GM12864 (cell line): ENCODE measurements around the gene SDC1.
"Not testable (repeated sequence)": the region's sequence is repeated elsewhere in the genome, so short reads cannot be mapped to it uniquely, and the experiment has no call there.

Source experiments
- DNase-seq: peaks from one replicate; pipeline ENCODE4 v3.0.0-alpha.2; 2011; ENCODE audit warnings: low read depth
- H3K4me3 ChIP-seq: 2 replicates; pipeline ENCODE4 v1.5.1; 2011; ENCODE audit warnings: mild to moderate bottlenecking, low read depth, low read length, control low read depth
- TF ChIP-seq, protein P1 (sequence below): IDR thresholded peaks from 2 replicates; pipeline ENCODE4 v1.5.1; 2011; ENCODE audit warnings: low read depth, mild to moderate bottlenecking, moderate library complexity, low read length, control low read depth, inconsistent platforms; ENCODE audit errors: missing control alignments

SDC1 gene

DNA sequence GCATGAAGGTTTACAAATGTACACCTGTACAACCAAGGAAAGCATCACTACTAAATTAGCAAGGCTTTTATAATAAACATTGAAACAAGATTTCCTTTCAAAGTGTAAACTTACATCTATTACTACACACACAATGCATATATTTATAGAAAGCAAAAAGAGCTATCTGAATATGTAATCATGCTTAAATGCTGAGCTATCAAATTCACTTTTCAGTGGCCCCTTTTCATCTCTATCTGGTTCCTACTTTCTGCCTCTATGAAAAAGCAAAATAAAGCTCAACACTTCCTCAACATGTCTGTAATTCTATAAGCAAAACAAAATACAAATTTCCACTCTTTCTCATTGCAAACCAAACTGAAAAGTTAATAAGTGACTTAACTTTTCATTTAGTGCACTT, 25.5 kb upstream of the SDC1 start:
- DNase-seq: no peak
- TF ChIP-seq, protein P1, sequence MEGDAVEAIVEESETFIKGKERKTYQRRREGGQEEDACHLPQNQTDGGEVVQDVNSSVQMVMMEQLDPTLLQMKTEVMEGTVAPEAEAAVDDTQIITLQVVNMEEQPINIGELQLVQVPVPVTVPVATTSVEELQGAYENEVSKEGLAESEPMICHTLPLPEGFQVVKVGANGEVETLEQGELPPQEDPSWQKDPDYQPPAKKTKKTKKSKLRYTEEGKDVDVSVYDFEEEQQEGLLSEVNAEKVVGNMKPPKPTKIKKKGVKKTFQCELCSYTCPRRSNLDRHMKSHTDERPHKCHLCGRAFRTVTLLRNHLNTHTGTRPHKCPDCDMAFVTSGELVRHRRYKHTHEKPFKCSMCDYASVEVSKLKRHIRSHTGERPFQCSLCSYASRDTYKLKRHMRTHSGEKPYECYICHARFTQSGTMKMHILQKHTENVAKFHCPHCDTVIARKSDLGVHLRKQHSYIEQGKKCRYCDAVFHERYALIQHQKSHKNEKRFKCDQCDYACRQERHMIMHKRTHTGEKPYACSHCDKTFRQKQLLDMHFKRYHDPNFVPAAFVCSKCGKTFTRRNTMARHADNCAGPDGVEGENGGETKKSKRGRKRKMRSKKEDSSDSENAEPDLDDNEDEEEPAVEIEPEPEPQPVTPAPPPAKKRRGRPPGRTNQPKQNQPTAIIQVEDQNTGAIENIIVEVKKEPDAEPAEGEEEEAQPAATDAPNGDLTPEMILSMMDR: no peak

DNA sequence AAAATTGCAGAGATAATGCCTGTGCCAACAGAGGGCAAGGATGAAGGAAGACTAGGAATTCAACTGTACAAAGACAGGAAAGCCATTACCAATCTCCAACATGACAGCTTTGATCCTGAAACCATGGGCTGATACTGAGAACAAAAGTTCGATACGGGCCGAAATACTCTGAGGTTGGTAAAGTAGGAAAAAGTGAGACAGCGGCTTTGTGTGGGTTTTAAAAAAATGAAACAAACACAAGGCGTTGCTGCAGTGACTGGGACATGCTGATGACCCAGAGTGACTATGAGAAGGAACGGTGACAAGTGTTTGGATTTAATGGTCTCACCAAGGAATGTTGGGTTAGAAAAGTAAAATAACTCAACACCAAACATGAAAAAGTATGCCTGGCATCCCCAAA, 24.2 kb upstream of the SDC1 start:
- H3K4me3 ChIP-seq: no peak overlapping the region
- DNase-seq: no peak
- TF ChIP-seq, protein P1: no peak

More for the DNA sequence above, 25.5 kb upstream of the SDC1 start:
- H3K4me3 ChIP-seq: no peak overlapping the region

DNA sequence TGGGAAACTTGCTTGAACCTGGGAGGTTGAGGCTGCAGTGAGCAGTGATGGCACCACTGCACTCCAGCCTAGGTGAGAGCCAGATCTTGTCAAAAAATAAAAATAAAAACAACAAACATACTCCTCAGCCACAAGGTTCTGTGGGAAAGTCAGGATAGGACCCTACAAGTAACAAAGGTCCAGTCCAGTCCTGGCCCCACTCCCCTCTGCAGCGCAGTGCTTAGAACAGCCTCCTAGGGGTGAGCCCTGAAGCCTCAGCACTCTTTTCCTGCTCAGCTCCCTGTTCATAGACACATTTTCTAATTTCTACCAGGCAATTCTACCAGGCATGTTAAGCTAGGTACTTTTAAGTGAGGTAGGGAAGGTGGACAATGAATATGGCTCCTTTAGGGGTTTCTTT, 22.2 kb upstream of the SDC1 start:
- DNase-seq: no peak
- TF ChIP-seq, protein P1: no peak
- H3K4me3 ChIP-seq: no peak overlapping the region

DNA sequence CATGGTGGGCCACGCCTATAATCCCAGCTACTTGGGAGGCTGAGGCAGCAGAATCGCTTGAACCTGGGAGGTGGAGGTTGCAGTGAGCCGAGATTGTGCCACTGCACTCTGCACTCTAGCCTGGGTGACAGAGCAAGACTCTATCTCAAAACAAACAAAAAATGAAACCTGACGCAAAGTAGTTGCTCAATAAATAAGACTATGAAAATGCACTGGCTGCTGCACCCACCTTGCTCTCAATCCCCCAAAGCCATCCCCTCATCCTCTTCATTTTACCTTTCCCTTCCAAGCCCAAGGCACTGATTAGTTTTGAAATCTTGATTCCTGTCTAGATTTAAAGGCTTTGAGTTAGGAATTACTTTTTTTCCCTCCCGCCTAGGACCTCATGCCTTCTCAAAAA, 18.7 kb upstream of the SDC1 start:
- not testable (repeated sequence) for DNase-seq, H3K4me3 ChIP-seq

DNA sequence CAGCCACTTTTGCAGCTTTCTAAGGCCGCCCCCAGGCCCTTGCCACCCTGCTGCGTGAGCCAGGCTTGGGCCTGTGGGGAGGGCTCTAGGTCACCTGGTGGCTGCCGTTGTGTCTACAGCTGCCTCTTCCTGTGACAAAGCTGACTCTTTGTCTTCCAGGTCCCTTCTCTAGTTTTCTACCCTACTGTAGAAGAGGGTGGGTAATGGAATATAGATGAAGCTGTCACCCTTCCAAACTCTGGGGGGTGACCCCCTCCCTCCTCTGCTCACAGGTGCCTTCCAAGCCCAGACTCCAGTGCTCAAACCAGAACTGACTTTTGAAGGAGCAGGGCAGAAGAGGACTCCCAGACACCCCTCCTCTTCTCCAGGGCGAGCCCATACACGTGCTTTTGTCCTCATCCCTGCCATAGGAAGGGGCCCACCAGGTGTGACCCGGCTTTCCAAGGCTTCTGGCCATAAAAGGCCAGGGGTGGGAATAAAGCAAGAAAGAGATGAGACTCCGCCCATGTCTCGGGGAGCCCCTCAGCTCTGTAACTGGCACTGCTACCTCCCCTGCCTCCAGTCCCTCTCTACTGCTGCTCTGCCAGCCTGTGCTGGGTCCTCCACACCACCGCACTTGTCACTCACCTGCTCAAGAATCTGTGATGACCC, 17.9 kb upstream of the SDC1 start:
- TF ChIP-seq, protein P1: peak; percentile 8
- no peak for DNase-seq
- no peak overlapping the region for H3K4me3 ChIP-seq

DNA sequence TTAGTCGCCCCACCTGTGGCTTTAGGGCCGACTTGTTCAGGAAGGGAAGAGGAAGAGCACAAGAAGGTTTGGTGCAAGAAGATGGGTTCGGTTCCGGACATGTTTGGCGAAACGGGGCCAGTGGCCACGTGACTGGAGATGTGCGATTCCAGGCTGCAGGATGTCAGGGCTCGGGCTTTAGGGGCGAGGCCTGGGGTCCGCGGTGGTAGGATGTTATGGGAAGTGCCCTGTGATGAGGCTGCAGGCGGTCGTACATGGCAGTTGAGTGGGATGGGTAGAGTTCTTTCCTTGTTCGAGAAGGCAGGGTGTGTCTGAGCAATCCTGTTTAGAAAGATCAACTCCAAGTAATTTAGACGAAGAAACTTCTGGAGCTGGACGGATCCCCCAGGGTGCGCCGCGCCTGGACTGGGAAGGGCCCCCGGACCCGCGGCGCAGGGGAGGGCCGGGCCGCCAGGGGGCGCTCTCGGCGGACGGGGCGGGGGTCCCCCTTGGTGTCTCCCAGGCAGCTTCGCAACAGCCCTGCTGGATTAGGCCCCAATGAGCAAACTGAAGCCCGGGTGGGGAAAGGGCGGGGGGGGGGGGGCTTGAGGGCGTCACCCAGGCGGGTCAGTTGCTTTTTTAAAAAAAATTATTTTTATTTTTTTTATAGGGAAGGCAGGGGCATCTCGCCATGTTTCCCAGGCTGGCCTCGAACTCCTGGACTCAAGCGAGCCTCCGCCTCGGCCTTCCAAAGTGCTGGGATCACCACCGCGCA, 17.2 kb upstream of the SDC1 start:
- TF ChIP-seq, protein P1: peak; percentile 64
- DNase-seq: no peak

DNA sequence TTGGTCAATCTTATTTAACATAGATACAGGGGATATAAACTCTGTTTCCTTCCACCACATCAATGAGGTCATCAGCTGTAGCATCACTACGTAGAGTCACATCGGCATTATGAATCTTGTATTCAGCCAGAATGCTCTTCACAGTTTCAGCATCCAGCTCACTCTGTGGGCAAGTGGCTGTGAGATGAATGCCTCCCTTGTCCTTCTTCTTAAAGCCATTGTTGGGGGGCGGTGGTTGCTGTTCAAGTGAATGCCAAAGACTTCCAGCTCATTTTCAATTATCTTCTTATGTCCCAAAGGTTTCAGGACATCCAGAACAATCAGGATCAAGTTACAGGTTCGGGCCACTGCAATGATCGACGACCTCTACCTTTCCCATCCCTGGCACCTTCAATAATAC, 15.4 kb upstream of the SDC1 start:
- H3K4me3 ChIP-seq, DNase-seq: not testable (repeated sequence)

More for the DNA sequence above, 17.2 kb upstream of the SDC1 start:
- H3K4me3 ChIP-seq: no peak overlapping the region

DNA sequence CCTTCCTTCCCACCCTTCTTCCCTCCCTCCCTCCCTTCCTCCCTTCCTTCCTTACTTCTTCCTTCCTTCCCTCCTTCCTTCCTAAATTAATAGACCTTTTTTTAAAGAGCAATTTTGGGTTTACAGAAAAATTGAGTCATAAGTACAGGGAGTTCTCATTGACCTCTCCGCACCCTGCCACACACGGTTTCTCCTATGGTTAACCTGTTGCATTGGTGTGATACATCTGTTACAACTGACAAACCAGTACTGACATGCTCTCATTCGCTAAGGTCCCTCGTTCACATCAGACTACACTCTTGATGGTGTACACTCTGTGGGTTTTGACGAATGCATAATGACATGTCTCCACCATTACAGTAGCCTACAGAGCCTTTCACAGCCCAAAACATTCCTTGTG, 11.6 kb upstream of the SDC1 start:
- no peak for DNase-seq
- no peak overlapping the region for H3K4me3 ChIP-seq
- TF ChIP-seq, protein P1: no peak
